Measurements from ENCODE around the gene LMO7.

Gene LMO7

GRCh38 chr13:75749407-75749806, 113.3 kb downstream of the LMO7 start:
- DNase-seq, result no peak

- no peak for DNase-seq
Measured at GRCh38 chr13:75751350-75751749, 115.2 kb downstream of the LMO7 start.

- no peak for DNase-seq
Measured at GRCh38 chr13:75752826-75753225, 116.7 kb downstream of the LMO7 start.

GRCh38 chr13:75754936-75755335, 118.8 kb downstream of the LMO7 start:
- DNase-seq, result no peak

- DNase-seq, result no peak
Measured at GRCh38 chr13:75757336-75757735, 121.2 kb downstream of the LMO7 start.

GRCh38 chr13:75759531-75759930, 123.4 kb downstream of the LMO7 start:
- no peak for DNase-seq

GRCh38 chr13:75760131-75761021, 124.2 kb downstream of the LMO7 start:
- peak in 3 of 6 experiments; percentile 42 to 67 (median 55) for DNase-seq

- peak in 3 of 6 experiments; percentile 42 to 55 (median 49) for DNase-seq
Measured at GRCh38 chr13:75761369-75761768, 125.2 kb downstream of the LMO7 start.

GRCh38 chr13:75762076-75762937, 126.2 kb downstream of the LMO7 start:
- peak in 5 of 6 experiments; percentile 3 to 72 (median 65) for DNase-seq

GRCh38 chr13:75762955-75763354, 126.8 kb downstream of the LMO7 start:
- DNase-seq, result no peak

- no peak for DNase-seq
Measured at GRCh38 chr13:75763512-75763911, 127.4 kb downstream of the LMO7 start.

- DNase-seq, result no peak
Measured at GRCh38 chr13:75764251-75764925, 128.3 kb downstream of the LMO7 start.

- DNase-seq, result no peak
Measured at GRCh38 chr13:75764926-75765310, 128.8 kb downstream of the LMO7 start.

- peak in 3 of 6 experiments; percentile 69 to 74 (median 74) for DNase-seq
Measured at GRCh38 chr13:75766636-75767035, 130.5 kb downstream of the LMO7 start.

GRCh38 chr13:75769141-75769905, 133.2 kb downstream of the LMO7 start:
- no peak for DNase-seq

- DNase-seq, result no peak
Measured at GRCh38 chr13:75770164-75770563, 134.0 kb downstream of the LMO7 start.

- DNase-seq, result no peak
Measured at GRCh38 chr13:75770592-75771011, 134.5 kb downstream of the LMO7 start.

GRCh38 chr13:75771226-75771625, 135.1 kb downstream of the LMO7 start:
- no peak for DNase-seq

- DNase-seq, result no peak
Measured at GRCh38 chr13:75771818-75772217, 135.7 kb downstream of the LMO7 start.

GRCh38 chr13:75774176-75774575, 138.0 kb downstream of the LMO7 start:
- no peak for DNase-seq

GRCh38 chr13:75776550-75776949, 140.4 kb downstream of the LMO7 start:
- DNase-seq, result no peak

- DNase-seq, result no peak
Measured at GRCh38 chr13:75779393-75779792, 143.3 kb downstream of the LMO7 start.
